GM19463 (cell line): ENCODE data around the gene CD2.

Source experiments
- ATAC-seq: cut with Tn5 transposase; IDR thresholded peaks from one replicate; pipeline ENCODE4 v1.9.1; 2021; ENCODE audit warnings: mild to moderate bottlenecking, moderate library complexity; ENCODE audit not compliant: unreplicated experiment

The CD2 gene, protein sequence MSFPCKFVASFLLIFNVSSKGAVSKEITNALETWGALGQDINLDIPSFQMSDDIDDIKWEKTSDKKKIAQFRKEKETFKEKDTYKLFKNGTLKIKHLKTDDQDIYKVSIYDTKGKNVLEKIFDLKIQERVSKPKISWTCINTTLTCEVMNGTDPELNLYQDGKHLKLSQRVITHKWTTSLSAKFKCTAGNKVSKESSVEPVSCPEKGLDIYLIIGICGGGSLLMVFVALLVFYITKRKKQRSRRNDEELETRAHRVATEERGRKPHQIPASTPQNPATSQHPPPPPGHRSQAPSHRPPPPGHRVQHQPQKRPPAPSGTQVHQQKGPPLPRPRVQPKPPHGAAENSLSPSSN

GRCh38 chr1:116754198-116754977 is at the start of gene CD2:
TSS of gene CD2 (plus strand) at chr1:116754430. CDS start at chr1:116754493, 63 bp downstream.
- no peak for ATAC-seq

DNA sequence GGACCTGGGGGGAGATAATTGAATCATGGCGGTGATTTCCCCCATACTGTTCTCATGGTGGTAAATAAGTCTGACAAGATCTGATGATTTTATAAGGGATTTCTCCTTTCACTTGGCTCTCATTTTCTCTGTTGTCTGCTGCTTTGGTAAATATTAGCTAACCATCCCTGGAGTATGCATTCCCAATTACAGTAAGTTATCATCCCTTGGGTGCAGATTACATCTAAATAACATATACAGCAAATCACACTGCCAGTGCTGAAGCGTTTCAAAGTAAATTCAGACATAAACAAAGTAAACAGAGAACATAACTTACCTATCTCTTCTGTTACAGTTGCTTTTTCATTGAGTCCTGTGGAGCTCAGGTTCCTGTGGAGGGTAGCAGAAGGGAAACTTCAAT is 48.1 kb upstream of the CD2 start:
- ATAC-seq: no peak

GRCh38 chr1:116706841-116707240 is 47.4 kb upstream of the CD2 start:
- no peak for ATAC-seq

DNA sequence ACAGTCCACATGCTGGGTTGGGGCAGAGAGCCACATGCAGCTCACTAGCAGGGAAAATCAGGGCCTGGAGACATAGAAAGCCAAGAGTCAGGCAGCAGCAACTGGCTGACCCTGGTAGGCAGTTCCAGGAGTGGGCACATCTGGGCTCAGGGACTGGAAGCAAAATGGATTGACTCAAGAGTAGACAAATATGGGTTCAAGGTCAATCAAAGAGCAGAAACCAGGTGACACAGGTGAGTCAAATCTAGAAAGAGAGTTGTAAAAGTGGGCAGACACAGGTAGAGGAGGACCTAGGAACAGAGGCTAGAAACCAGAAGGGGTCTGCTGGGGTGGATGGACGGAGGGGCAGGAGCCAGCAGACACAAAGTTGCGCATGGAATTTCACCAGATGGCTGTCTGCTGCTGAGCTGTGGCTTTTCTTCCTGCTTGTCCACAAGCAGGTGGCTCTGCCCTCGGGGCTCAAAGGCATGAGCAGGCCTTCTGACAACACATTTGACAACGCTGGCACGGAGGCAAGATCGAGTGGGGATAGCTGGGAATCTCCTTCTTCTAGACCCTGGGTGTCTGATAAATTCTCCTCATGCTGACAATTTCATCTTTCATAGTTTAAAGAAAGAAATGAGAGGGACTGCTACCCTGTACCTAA is 45.9 kb upstream of the CD2 start:
- ATAC-seq: no peak

- ATAC-seq: no peak
These were observed 44.5 kb upstream of the CD2 start for GRCh38 chr1:116709666-116710167.

- no peak for ATAC-seq
These were observed 43.6 kb upstream of the CD2 start for GRCh38 chr1:116710420-116711262.

- ATAC-seq: no peak
These were observed 42.9 kb upstream of the CD2 start for GRCh38 chr1:116711263-116711840.

DNA sequence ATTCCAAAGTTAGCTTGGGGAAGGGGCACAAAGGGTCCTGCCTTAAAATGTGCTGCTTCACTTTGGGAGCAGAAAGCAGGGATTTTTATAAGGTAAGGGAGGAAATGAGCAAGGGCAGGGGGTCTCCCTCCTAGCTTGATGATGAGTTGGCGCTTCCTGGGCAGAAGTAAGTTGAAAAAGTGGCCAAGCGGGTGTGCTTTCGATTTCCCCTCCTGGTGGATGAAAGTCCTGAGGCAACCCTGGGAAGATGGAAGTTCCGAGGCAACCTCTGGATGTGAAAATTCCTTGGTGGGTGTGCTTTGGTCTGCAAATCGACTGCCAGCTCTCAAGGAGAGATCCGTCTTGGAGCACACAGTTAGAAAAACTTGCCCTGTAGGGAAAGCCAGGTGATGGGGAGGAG is 41.7 kb upstream of the CD2 start:
- ATAC-seq: no peak

DNA sequence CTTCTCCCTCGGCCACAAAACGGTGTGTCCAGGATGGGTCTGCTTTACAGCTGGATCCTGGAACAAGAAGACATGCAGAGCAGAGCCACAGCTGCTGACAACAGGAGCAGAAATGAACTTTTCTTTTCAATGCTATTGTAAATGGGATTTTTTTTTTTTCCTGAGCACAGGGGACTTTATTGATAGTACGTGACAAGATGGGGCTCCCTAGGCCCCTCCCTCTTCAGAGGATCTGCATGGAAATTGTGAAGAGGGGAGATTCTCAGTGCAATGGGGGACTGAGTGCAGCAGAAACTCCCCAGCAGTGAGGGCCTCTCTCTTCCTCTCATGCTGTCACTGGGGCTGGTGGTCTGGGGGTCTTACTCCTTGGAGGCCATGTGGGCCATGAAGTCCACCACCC is 40.8 kb upstream of the CD2 start:
- ATAC-seq: no peak

- no peak for ATAC-seq
These were observed 37.8 kb upstream of the CD2 start for GRCh38 chr1:116716391-116716790.

DNA sequence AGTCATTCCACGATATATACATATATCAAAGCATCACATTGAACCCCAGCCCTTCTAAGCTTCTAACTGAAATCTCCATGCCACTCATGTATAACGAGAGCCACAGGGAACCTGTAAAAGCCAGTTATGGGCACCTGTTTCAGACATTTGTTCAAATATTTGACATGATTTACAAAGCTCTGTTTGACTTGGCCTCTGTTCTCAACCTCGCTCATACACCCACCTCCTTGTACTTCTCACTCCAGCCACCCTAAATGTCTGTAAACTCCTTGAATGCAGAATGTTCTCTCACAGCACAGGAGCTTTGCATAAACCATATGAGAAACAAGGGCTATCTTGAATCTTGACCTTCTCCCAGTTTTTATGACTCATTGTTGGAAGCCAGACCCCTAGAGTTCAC is 36.9 kb upstream of the CD2 start:
- no peak for ATAC-seq

GRCh38 chr1:116720364-116721038 is 33.7 kb upstream of the CD2 start:
- no peak for ATAC-seq

DNA sequence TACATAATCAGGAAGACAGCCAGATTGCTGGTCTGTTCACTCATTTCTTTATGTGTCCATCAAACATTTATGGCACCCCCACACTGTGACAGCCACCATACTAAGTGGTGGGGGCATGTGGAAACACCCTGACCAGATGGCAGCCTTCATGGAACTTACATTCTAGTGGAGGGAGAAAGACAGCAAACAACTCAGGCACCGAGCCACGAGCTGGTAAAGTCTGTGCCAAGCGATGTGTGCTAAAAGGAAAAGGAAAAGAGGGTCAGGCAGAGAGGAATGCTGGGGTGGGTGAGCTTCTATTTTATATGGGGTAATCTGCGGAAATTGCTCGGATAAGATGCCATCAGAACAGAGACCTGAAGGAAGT is 33.2 kb upstream of the CD2 start:
- no peak for ATAC-seq

- ATAC-seq: no peak
These were observed 32.7 kb upstream of the CD2 start for GRCh38 chr1:116721451-116722007.

DNA sequence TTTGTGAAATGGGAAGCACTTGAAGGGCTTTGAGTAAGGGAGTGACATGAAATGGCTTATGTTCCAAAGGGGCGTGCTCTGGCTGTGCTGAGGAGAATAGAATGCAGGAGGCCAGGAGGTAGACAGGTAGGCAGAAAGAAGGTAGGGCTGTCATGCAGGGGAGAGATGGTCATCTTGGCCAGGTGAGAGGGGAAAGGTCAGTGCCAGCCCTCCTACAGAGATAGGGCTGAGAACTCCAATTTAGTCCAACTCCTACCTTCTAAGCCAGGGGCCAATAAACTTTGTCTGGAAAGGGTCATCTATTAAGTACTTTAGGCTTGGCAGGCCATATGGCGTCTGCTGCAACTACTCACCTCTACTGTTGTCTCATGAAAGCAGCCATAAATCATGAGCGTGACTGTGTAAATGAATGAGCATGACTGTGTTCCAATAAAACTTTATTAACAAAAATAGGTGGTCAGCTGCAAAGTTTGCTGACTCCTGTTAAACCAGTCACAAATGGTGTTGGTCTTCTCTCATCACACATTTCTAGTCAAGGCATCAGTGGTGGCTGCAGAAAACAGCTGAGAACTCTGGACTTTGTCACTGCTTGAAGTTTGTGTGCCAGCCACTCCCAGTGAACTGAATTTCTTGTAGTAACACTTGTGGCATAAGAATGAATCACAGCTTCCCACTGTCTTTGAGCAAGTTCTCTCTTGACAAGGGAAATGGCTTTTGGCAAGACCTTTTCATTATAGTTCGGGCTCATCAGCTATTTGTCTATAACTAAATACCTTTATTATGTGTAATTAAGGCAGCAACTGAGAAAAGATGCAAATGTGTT is 32.0 kb upstream of the CD2 start:
- no peak for ATAC-seq

- ATAC-seq: no peak
These were observed 29.4 kb upstream of the CD2 start for GRCh38 chr1:116724765-116725375.

DNA sequence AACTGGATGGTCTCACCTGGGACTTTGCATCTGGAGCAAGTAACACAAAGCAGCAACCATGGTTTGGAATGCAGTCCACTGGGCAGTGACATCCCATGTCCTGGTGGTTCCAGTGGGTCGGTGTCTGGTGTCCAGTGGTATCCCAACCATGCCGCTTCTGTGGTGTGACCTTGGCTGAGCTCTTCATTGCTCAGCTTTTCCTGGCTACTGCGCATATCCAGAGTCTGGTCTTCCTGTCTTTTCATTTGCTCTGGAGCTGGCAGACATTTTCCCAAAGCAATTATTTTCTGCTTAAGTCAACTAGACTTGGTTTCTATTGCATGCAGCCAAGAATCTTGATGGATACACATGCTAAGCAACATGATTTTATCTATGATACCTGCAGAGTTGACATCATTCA is 28.4 kb upstream of the CD2 start:
- ATAC-seq: no peak
